Central memory CD4-positive, alpha-beta T cell (primary cell): ENCODE measurements around the gene ZNF560.
"Not testable (repeated sequence)": the region's sequence is repeated elsewhere in the genome, so short reads cannot be mapped to it uniquely, and the experiment has no call there.

Source experiments
- DNase-seq: peaks from one replicate; pipeline ENCODE4 v3.0.0; 2022
- total RNA-seq, 3 experiments: gene quantifications; one replicate each; lab custom pipeline; 2026; lab: John Stamatoyannopoulos, UW

The ZNF560 gene
- 0 reads per million in 3 experiments for total RNA-seq

GRCh38 chr19:9498183-9498902, at the start of gene ZNF560:
TSS of gene ZNF560 (minus strand) at chr19:9498616. CDS start at chr19:9475313, 23,303 bp downstream.
- DNase-seq = no peak

GRCh38 chr19:9547870-9548269, 49.5 kb upstream of the ZNF560 start:
- DNase-seq = no peak

GRCh38 chr19:9541281-9541680, 42.9 kb upstream of the ZNF560 start:
- not testable (repeated sequence) for DNase-seq

- DNase-seq = not testable (repeated sequence)
Measured at GRCh38 chr19:9539921-9540320, 41.5 kb upstream of the ZNF560 start.

GRCh38 chr19:9539201-9539600, 40.8 kb upstream of the ZNF560 start:
- not testable (repeated sequence) for DNase-seq

- DNase-seq = peak; percentile 80
Measured at GRCh38 chr19:9538183-9539058, 40.0 kb upstream of the ZNF560 start, which contains the start of gene ZNF426. TSS of gene ZNF426 (minus strand) at chr19:9538645. CDS start at chr19:9536232, 2,413 bp downstream.

GRCh38 chr19:9535934-9536333, 37.5 kb upstream of the ZNF560 start:
- no peak for DNase-seq

GRCh38 chr19:9531933-9532332, 33.5 kb upstream of the ZNF560 start:
- no peak for DNase-seq

- DNase-seq = no peak
Measured at GRCh38 chr19:9528757-9529336, 30.4 kb upstream of the ZNF560 start.

- no peak for DNase-seq
Measured at GRCh38 chr19:9523885-9524474, 25.6 kb upstream of the ZNF560 start.

- DNase-seq = no peak
Measured at GRCh38 chr19:9507285-9507684, 8.9 kb upstream of the ZNF560 start.

- DNase-seq = no peak
Measured at GRCh38 chr19:9500796-9501195, 2.4 kb upstream of the ZNF560 start.

GRCh38 chr19:9494096-9494495, 4.3 kb downstream of the ZNF560 start:
- DNase-seq = no peak

- DNase-seq = no peak
Measured at GRCh38 chr19:9487016-9487415, 11.4 kb downstream of the ZNF560 start.

- DNase-seq = no peak
Measured at GRCh38 chr19:9485140-9485539, 13.3 kb downstream of the ZNF560 start.

- DNase-seq = no peak
Measured at GRCh38 chr19:9474975-9475374, 23.4 kb downstream of the ZNF560 start.

GRCh38 chr19:9467161-9467560, 31.3 kb downstream of the ZNF560 start:
- DNase-seq = no peak

- no peak for DNase-seq
Measured at GRCh38 chr19:9461938-9462337, 36.5 kb downstream of the ZNF560 start.

GRCh38 chr19:9456018-9456689, 42.3 kb downstream of the ZNF560 start:
- no peak for DNase-seq

- DNase-seq = no peak
Measured at GRCh38 chr19:9453953-9454352, 44.5 kb downstream of the ZNF560 start.

GRCh38 chr19:9445037-9445436, 53.4 kb downstream of the ZNF560 start:
- DNase-seq = no peak

GRCh38 chr19:9436358-9436757, 62.1 kb downstream of the ZNF560 start:
- DNase-seq = no peak
